Stomach smooth muscle (tissue), 2 donors: Measurements from ENCODE around the gene STK36.

Experiments used
- H3K27ac ChIP-seq: one replicate; pipeline ENCODE4 v1.7.0; 2013; ENCODE audit warnings: mild to moderate bottlenecking, low read length, inconsistent platforms
- H3K27me3 ChIP-seq, 2 donors: one replicate each; pipeline ENCODE4 v1.7.0; 2013; ENCODE audit warnings: low read length in 2 of 2; ENCODE audit not compliant: insufficient read depth in 2 of 2, control insufficient read depth in 1 of 2
- H3K36me3 ChIP-seq, 2 donors: one replicate each; pipeline ENCODE4 v1.7.0; 2013; ENCODE audit warnings: low read length in 2 of 2; ENCODE audit not compliant: control insufficient read depth in 2 of 2, insufficient read depth in 2 of 2
- H3K4me1 ChIP-seq: one replicate; pipeline ENCODE4 v1.7.0; 2013; ENCODE audit warnings: low read length; ENCODE audit not compliant: control insufficient read depth, insufficient read depth
- H3K4me3 ChIP-seq, 2 donors: one replicate each; pipeline ENCODE4 v1.7.0; 2013; ENCODE audit warnings: low read length in 2 of 2
- H3K9ac ChIP-seq, 2 donors: one replicate each; pipeline ENCODE4 v1.7.0; 2013; ENCODE audit warnings: low read length in 2 of 2, mild to moderate bottlenecking in 1 of 2
- H3K9me3 ChIP-seq, 2 donors: one replicate each; pipeline ENCODE4 v1.7.0; 2013; ENCODE audit warnings: low read length in 2 of 2; ENCODE audit not compliant: control insufficient read depth in 2 of 2
- donor health status: healthy.
- donor health status: Pancreatic carcinoma.

The STK36 gene, protein sequence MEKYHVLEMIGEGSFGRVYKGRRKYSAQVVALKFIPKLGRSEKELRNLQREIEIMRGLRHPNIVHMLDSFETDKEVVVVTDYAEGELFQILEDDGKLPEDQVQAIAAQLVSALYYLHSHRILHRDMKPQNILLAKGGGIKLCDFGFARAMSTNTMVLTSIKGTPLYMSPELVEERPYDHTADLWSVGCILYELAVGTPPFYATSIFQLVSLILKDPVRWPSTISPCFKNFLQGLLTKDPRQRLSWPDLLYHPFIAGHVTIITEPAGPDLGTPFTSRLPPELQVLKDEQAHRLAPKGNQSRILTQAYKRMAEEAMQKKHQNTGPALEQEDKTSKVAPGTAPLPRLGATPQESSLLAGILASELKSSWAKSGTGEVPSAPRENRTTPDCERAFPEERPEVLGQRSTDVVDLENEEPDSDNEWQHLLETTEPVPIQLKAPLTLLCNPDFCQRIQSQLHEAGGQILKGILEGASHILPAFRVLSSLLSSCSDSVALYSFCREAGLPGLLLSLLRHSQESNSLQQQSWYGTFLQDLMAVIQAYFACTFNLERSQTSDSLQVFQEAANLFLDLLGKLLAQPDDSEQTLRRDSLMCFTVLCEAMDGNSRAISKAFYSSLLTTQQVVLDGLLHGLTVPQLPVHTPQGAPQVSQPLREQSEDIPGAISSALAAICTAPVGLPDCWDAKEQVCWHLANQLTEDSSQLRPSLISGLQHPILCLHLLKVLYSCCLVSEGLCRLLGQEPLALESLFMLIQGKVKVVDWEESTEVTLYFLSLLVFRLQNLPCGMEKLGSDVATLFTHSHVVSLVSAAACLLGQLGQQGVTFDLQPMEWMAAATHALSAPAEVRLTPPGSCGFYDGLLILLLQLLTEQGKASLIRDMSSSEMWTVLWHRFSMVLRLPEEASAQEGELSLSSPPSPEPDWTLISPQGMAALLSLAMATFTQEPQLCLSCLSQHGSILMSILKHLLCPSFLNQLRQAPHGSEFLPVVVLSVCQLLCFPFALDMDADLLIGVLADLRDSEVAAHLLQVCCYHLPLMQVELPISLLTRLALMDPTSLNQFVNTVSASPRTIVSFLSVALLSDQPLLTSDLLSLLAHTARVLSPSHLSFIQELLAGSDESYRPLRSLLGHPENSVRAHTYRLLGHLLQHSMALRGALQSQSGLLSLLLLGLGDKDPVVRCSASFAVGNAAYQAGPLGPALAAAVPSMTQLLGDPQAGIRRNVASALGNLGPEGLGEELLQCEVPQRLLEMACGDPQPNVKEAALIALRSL (N-terminal part only)

DNA sequence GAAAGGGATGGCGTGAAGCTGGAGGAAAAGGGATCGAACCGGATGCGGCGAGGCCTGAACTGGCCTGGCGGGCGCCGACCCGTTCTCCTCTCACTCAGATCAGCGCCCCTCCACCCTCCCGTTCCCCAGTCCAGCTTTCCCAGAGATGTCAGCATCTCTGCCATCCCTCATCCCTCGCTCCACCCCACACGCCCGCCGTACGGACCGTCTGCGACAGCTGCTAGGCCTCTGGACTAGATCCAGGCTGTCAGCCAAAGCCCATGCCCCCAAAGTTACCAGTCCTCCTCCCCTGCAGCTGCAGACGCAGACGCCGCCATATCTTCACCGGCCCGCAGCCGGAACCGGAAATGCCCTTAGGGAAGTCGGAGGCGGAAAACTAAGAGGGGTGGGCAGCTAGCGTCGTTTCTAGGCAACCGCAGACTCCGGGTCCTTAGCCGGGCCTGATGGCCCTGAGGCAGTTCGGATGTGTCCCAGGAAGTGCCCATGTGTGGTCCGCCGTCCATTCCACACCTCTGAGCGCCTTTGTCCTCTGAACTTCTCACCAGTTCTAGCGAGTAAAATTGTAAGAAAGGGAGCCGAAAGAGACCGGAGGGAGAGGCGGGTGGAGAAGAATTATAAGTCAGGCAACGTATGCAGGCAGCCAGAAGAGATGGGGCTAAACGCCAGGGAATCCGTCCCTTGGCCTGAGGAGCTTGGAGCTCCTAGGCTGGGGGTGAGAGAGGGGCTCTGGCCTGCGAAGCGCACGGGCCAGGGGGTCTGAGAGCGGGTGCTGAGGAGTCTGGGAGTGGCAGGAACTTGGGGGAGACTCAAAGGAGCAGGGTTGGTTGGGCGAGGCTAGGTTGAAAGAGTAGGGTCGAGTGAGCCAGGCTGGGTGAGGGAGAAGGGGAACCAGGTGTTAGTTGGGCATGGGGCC lies at the start of gene STK36, which contains the start of gene RNF25:
Gene STK36 (plus strand): TSS at position 433 of the 913 bp plus-strand sequence. CDS start 744 bp downstream, outside the sequence.
Gene RNF25 (minus strand): TSS at position 349 of the 913 bp plus-strand sequence. CDS start 32 bp downstream, at position 317.
- peaks cover 18% of the 10 kb centered on the region for H3K4me1 ChIP-seq
- peak within 1 kb of the TSS; percentile 79 for H3K27ac ChIP-seq
- H3K36me3 ChIP-seq = peaks cover 5 to 20% of the 10 kb centered on the region in 2 donors
- no peaks in the 10 kb centered on the region for H3K9me3 ChIP-seq
- H3K4me3 ChIP-seq = peak within 1 kb of the TSS; percentile 93 to 96
- H3K9ac ChIP-seq = peak within 1 kb of the TSS; percentile 87 to 89
- no peaks in the 10 kb centered on the region for H3K27me3 ChIP-seq

DNA sequence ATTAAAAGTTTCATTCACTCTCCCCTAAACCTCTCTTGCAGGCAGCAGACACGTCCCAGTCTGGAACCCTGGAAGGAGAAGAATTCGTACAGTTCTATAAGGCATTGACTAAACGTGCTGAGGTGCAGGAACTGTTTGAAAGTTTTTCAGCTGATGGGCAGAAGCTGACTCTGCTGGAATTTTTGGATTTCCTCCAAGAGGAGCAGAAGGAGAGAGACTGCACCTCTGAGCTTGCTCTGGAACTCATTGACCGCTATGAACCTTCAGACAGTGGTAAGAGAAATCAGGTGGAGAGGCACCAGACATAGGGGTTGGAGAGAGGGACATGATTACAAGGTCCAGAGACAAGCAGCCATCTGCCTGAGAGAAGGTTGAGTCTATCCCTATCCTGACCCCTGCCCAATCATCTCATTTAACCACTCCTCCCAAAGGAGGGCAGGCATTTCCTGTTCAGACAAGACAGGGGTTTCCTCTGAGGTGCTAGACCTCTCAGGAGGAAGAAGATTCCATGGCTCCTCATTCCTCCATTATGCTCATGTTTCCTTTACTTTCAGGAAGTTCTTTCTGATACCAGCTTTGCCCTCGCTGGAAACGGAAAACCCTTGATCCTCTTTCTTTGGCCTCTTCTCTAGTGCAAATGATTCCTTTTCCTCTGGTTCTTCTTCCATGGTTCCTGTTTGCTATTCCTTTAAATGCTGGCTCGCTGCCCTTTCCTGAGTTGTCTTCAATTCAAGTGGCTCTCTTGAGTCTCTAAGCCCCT lies 49.1 kb upstream of the STK36 start:
- no peak overlapping the region for H3K27ac ChIP-seq

GRCh38 chr2:218623366-218623705 lies 48.5 kb upstream of the STK36 start:
- peaks cover 3% of the 10 kb centered on the region for H3K4me1 ChIP-seq
- H3K27me3 ChIP-seq = no peaks in the 10 kb centered on the region
- H3K27ac ChIP-seq = no peak overlapping the region
- no peak overlapping the region for H3K4me3 ChIP-seq
- peaks cover 19 to 38% of the 10 kb centered on the region in 2 donors for H3K36me3 ChIP-seq
- H3K9ac ChIP-seq = no peak overlapping the region
- H3K9me3 ChIP-seq = no peaks in the 10 kb centered on the region

More for the DNA sequence above, 49.1 kb upstream of the STK36 start:
- peaks cover 21 to 39% of the 10 kb centered on the region in 2 donors for H3K36me3 ChIP-seq
- no peaks in the 10 kb centered on the region for H3K9me3 ChIP-seq
- no peak overlapping the region for H3K9ac ChIP-seq
- H3K4me3 ChIP-seq = no peak overlapping the region
- no peaks in the 10 kb centered on the region for H3K27me3 ChIP-seq
- H3K4me1 ChIP-seq = peaks cover 3% of the 10 kb centered on the region

DNA sequence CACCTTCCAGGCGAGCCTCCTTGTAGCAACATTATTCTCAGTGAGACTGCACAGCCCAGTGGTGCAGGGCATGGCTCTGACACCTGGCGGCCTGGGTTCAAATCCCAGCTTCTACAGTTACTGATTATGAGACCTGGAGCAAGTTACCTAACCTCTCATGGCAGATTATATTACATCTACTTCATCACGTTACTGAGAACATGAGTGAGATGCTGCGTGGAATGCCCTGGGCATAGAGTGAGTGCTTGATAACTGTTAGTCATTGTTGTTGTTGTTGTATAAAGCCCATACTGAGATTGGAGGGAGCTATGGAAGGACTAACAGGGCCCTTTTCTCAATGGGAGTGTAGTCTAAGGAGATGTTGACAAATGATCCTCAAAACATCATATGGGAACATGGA lies 45.5 kb upstream of the STK36 start:
- no peaks in the 10 kb centered on the region for H3K9me3 ChIP-seq
- H3K9ac ChIP-seq = no peak overlapping the region
- H3K4me3 ChIP-seq = no peak overlapping the region
- H3K27me3 ChIP-seq = no peaks in the 10 kb centered on the region
- no peak overlapping the region for H3K27ac ChIP-seq
- H3K4me1 ChIP-seq = peaks cover 8% of the 10 kb centered on the region
- peaks cover 19 to 27% of the 10 kb centered on the region in 2 donors for H3K36me3 ChIP-seq

GRCh38 chr2:218627939-218628338 lies 43.9 kb upstream of the STK36 start:
- Histone ChIP-seq H3K9me3 (no peaks in the 10 kb centered on the region), H3K9ac (no peak overlapping the region), H3K27ac (no peak overlapping the region), H3K4me3 (no peak overlapping the region), H3K4me1 (peaks cover 5% of the 10 kb centered on the region), H3K27me3 (no peaks in the 10 kb centered on the region), H3K36me3 (peaks cover 17 to 28% of the 10 kb centered on the region in 2 donors)

GRCh38 chr2:218631837-218632236 lies 40.0 kb upstream of the STK36 start:
- Histone ChIP-seq H3K4me3 (no peak overlapping the region), H3K9ac (no peak overlapping the region), H3K36me3 (peaks cover 49 to 50% of the 10 kb centered on the region in 2 donors), H3K27me3 (no peaks in the 10 kb centered on the region), H3K27ac (no peak overlapping the region), H3K9me3 (no peaks in the 10 kb centered on the region), H3K4me1 (peaks cover 5% of the 10 kb centered on the region)

DNA sequence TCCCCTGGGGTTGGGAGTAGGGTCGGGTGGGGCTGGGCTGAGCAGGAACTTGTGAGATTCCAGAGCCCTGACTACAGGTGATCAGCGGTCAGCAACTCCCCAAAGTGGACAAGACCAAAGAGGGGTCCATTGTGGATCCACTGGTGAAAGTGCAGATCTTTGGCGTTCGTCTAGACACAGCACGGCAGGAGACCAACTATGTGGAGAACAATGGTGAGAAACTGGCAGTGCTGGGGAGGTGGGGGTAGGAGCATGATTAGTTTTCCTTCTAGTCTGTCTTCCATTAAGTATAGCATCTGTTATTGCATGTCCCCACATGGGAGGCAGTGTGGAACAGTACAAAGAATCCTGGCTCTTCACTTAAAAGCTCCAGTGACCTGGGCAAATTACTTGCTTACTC lies 36.2 kb upstream of the STK36 start:
- H3K9ac ChIP-seq = no peak overlapping the region
- H3K9me3 ChIP-seq = no peaks in the 10 kb centered on the region
- H3K4me1 ChIP-seq = peaks cover under 1% of the 10 kb centered on the region
- no peaks in the 10 kb centered on the region for H3K27me3 ChIP-seq
- no peak overlapping the region for H3K4me3 ChIP-seq
- H3K27ac ChIP-seq = no peak overlapping the region
- peaks cover 65 to 69% of the 10 kb centered on the region in 2 donors for H3K36me3 ChIP-seq

DNA sequence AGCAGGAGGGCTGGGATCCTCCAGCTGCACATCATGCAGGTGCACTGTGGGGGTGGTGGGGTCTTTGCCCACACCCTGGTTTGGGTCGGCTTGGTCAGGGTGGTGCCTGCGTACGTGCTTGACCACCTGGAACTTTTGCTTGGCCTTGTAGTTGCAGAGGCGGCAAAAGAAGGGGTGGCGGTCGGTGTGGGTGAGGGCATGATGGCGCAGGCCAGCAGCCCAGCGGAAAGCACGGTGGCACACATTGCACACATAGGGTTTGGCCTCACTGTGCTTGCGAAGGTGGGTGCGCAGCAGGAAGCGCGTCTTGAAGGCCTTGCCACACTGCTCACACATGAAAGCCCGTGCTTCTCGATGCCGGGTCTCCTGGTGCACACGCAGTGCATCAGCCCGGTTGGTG lies 33.5 kb upstream of the STK36 start:
- no peaks in the 10 kb centered on the region for H3K4me1 ChIP-seq
- H3K9me3 ChIP-seq = no peaks in the 10 kb centered on the region
- H3K4me3 ChIP-seq = no peak overlapping the region
- H3K27me3 ChIP-seq = no peaks in the 10 kb centered on the region
- no peak overlapping the region for H3K9ac ChIP-seq
- H3K27ac ChIP-seq = no peak overlapping the region
- H3K36me3 ChIP-seq = peaks cover 64 to 80% of the 10 kb centered on the region in 2 donors

DNA sequence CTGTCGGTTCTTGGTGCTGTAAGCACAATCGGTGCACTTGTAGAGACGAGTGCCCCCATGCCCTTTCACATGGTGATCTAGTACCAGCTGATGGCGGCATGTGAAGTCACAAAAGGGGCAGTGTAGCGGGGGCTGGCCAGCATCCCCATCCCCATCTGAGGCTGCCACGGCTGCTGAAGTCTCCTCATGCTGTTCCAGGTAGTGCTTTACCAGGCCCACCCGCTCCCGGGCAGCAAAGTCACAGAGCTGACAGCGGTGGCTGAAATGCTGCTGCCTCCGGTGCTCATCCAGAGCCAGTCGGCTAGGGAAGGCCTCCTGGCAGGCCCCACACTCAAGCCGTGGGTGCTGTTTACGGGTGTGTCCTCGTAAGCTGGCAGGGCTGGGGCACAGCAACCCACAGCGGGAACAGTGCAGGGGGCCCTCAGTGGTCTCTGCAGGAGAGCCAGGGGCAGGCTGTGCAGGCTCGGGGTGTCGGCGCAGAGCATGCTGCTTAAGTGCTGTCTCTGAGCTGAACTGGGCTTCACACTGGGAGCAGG lies 29.7 kb upstream of the STK36 start:
- Histone ChIP-seq H3K9me3 (no peaks in the 10 kb centered on the region), H3K9ac (no peak overlapping the region), H3K27ac (no peak overlapping the region), H3K4me3 (no peak overlapping the region), H3K36me3 (peaks cover 64 to 69% of the 10 kb centered on the region in 2 donors), H3K4me1 (no peaks in the 10 kb centered on the region), H3K27me3 (no peaks in the 10 kb centered on the region)
